C4-2B (cell line): ENCODE results near the gene MAPK8IP2.

Experiments used
- H3K27ac ChIP-seq: fragments of 450-650 bp; 2 replicates; pipeline ENCODE4 v1.5.1; 2017
- ZFX ChIP-seq: fragments of 450-650 bp; IDR thresholded peaks from 2 replicates; pipeline ENCODE4 v1.6.1; 2017
- TF ChIP-seq, protein P1 (sequence below): fragments of 450-650 bp; conservative IDR thresholded peaks from 2 replicates; pipeline ENCODE4 v1.5.1; 2017; ENCODE audit warnings: mild to moderate bottlenecking

Gene MAPK8IP2

DNA sequence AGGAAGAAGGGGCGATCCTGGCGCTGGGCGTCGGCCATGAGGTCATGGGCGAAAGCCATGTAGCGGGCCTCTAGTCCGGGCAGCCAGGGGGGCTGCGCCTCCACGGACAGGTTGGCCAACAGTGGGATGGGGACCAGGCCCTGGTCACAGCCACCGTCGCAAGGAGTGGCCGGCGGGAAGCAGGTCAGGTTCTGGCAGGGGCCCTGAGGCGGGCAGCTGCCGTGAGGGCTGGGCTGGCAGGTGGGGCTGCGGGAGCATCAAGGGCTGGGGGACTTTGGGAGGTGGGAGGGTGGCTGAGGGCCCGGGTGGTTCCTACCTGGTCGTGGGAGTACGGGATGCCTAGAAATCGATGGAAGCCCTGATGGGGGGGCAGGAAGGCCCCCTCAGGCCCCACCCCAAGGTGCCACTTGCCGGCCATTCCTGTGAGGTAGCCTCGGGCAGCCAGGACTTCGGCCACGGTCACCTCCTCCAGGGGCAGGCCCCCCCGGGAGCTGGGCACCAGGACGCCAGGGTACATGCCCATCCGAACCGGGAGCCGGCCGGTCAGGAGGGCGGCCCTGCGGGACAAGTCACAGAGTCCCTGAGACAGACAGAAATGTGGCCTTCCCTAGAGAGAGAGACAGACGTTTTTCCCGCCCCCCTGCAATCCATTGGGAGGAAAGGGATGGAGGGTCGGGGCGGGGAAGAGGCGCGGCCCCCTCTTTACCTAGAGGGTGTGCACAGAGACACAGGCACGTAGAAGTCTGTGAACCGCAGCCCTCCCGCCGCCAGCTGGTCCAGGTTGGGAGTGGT, 26.5 kb downstream of the MAPK8IP2 start:
- H3K27ac ChIP-seq = peak overlapping the region; percentile 83
- TF ChIP-seq, protein P1, sequence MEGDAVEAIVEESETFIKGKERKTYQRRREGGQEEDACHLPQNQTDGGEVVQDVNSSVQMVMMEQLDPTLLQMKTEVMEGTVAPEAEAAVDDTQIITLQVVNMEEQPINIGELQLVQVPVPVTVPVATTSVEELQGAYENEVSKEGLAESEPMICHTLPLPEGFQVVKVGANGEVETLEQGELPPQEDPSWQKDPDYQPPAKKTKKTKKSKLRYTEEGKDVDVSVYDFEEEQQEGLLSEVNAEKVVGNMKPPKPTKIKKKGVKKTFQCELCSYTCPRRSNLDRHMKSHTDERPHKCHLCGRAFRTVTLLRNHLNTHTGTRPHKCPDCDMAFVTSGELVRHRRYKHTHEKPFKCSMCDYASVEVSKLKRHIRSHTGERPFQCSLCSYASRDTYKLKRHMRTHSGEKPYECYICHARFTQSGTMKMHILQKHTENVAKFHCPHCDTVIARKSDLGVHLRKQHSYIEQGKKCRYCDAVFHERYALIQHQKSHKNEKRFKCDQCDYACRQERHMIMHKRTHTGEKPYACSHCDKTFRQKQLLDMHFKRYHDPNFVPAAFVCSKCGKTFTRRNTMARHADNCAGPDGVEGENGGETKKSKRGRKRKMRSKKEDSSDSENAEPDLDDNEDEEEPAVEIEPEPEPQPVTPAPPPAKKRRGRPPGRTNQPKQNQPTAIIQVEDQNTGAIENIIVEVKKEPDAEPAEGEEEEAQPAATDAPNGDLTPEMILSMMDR = no peak

DNA sequence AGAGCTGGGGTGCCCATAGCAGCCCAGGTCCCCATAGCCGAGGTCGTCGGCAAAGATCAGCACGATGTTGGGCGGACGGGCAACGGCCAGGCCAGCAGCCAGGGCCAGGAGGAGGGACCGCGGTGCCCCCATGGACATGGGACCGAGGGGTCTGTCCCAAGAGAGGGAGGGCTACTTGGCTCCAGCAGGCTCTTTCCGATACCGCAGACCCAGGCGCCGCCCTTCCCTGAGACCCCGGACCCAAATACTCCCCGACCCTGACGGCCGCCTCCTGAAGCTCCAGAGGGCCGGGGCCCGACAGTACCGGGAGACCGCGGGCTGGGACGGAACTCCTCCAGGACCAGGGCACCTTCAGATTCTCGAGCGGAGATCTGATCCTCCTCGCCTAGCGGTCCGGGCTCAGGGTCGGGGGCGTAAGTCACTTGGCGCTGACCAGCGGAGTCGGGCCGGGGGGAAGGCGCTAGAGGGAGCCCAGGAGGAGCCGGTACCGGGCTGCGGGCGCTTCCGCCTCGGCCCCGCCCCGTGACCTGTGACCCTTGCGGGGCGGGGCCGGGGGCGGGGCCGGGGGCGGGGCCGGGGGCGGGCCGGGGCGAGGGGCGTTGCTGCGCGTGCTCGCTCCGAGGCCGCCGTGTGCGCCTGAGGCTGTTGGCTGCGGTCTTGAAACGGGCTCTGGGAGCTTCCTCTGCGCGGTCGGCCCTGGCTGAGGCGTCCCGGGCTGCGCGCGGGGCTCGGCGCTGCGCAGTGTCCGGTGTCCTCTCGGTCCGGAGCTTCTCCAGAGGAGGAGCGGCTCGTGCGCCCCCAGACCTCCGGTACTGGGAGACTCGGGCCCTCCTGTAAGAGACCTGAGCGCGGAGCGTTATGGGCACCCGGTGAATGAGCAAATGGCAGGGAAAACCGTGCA, 27.3 kb downstream of the MAPK8IP2 start, which contains the start of gene ARSA:
Gene ARSA (minus strand): TSS at position 511 of the 901 bp plus-strand sequence. CDS start 373 bp downstream, at position 138.
- TF ChIP-seq ZFX = 0 out of 2 replicates have a peak, but pooled peaks have one; percentile 28
- TF ChIP-seq, protein P1 = peak; percentile 79
- H3K27ac ChIP-seq = peak within 1 kb of the TSS; percentile 83

DNA sequence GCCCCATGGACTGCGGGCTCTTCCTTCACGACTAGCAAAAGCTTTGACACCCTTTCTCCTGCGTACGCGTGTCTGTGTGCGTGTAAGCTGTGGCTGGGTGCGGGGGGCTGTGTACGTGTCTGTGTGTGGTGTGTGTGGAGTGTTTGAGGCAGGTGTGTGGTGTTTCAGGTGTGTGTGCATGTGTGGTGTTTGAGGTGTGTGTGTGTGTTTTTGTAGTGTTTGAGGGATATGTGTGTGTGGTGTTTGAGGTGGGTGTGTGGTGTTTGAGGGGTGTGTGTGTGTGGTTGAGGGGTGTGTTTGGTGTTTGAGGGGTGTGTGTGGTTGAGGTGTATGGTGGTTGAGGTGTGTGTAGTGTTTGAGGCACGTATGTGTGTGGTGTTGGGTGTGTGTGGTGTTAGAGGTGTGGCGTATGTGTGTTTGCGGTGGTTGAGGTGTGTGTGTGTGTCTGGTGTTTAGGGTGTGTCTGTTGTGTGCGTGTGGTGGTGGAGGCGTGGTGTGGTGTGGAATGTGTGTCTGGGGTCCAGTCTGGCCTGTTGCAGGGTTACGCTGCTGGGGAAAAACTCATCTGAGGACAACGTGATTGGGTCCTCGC, 28.0 kb downstream of the MAPK8IP2 start:
- TF ChIP-seq ZFX = no peak
- TF ChIP-seq, protein P1 = no peak
- H3K27ac ChIP-seq = peak overlapping the region; percentile 83

DNA sequence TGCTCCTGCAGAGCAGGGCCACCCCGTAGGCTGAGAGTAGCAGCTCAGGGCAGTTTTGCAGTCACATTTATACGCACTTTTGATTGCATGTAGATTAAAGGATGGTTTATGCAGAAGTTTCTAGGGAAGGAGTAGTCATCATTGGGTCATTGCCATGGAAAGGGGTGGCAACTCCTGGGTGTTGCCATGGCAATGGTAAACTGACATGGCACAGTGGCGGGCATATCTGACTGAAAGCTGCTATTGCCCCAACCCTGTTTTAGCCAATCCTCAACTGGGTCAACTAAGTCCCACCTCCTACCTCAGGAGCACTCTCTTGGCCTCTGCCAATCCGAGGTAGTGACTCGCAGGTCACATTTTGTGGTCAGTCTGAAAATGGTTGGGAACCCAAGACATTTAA, 29.8 kb downstream of the MAPK8IP2 start:
- H3K27ac ChIP-seq = no peak overlapping the region
- TF ChIP-seq, protein P1 = no peak
- no peak for TF ChIP-seq ZFX

DNA sequence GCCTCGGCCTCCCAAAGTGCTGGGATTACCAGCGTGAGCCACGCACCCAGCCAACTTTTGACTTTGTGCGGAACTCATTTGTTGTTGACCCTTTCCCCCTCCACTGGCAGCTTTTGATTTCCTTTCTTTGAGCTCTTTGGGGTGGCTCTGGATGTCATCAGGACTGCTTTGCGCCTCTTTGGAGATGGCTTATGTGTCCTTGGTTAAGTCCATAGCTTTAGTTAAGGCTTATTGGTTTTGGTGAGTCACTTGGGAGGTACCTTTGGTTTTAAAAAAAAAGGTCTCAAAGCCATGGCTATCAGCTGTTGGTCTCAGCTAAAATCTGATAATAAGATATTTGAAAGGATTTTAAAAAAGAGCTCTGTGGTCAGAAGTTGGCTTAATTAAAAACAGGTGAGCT, 32.5 kb downstream of the MAPK8IP2 start:
- no peak overlapping the region for H3K27ac ChIP-seq
- TF ChIP-seq, protein P1 = no peak
- no peak for TF ChIP-seq ZFX

DNA sequence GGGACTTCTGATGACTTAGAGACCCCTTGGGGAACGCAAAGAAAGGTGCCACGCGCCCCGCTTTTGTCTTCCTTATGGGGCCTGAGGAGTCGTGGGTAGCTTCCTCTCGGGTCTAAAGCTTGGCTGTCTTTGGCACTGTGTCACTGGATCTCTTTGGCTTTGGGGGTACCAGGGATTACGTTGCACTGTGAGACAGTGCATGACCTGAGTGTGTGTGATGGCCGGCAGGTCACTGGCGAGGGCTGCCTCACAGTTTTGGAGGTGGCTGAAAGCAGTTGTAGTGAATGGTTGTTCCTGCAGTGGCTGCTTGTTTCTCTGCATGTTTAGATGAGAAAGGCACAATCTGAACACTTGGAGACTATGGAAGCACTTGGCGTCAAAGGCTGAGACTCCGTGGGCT, 33.2 kb downstream of the MAPK8IP2 start:
- TF ChIP-seq, protein P1 = no peak
- H3K27ac ChIP-seq = no peak overlapping the region
